ENCODE measurements around the gene MTAP. TPM values are rescaled to one million over a fixed set of nuclear protein-coding genes. Genes with fewer than 3 reads are reported as not detected.

Gene MTAP
- total RNA-seq, 1 experiment from 2014 or later: not detected

- no peaks in the 10 kb centered on the region for H3K36me3 Mint-ChIP-seq (ENCODE audit: insufficient read depth, unreplicated experiment)
- CTCF ChIA-PET: no interaction called here
- no peak overlapping the region for H3K27ac Mint-ChIP-seq (ENCODE audit: low read depth, unreplicated experiment)
Observed at GRCh38 chr9:21883642-21884041, 81.2 kb downstream of the MTAP start.

GRCh38 chr9:21889673-21890072 lies 87.2 kb downstream of the MTAP start:
- BruUV-seq (replicated peaks): no TSS peak
- no peak for DNase-seq (ENCODE audit: unreplicated experiment)
- POLR2A ChIA-PET: no interaction called here
- Mint-ChIP-seq H3K27ac (ENCODE audit: low read depth, unreplicated experiment) (no peak overlapping the region), H3K4me1 (ENCODE audit: insufficient read depth, unreplicated experiment) (no peaks in the 10 kb centered on the region), H3K27me3 (ENCODE audit: insufficient read depth, unreplicated experiment) (no peaks in the 10 kb centered on the region), H3K9me3 (ENCODE audit: unreplicated experiment) (no peaks in the 10 kb centered on the region), H3K36me3 (ENCODE audit: insufficient read depth, unreplicated experiment) (no peaks in the 10 kb centered on the region), H3K4me3 (ENCODE audit: unreplicated experiment) (no peak overlapping the region)
- CTCF ChIA-PET: no interaction called here
- intact Hi-C loops (cut with micrococcal nuclease): no loop called here
- TF ChIP-seq CTCF (IDR thresholded peaks at IDR 0.05; ENCODE audit: unreplicated experiment): no peak

More at GRCh38 chr9:21883642-21884041, 81.2 kb downstream of the MTAP start:
- no TSS peak for BruUV-seq (replicated peaks)
- H3K4me1 Mint-ChIP-seq (ENCODE audit: insufficient read depth, unreplicated experiment): no peaks in the 10 kb centered on the region
- no peaks in the 10 kb centered on the region for H3K9me3 Mint-ChIP-seq (ENCODE audit: unreplicated experiment)
- H3K27me3 Mint-ChIP-seq (ENCODE audit: insufficient read depth, unreplicated experiment): no peaks in the 10 kb centered on the region
- no peak overlapping the region for H3K4me3 Mint-ChIP-seq (ENCODE audit: unreplicated experiment)
- POLR2A ChIA-PET: no interaction called here
- intact Hi-C loops (cut with micrococcal nuclease): no loop called here
- no peak for DNase-seq (ENCODE audit: unreplicated experiment)
- TF ChIP-seq CTCF (IDR thresholded peaks at IDR 0.05; ENCODE audit: unreplicated experiment): no peak

- no peak overlapping the region for H3K4me3 Mint-ChIP-seq (ENCODE audit: unreplicated experiment)
- no TSS peak for BruUV-seq (replicated peaks)
- H3K27ac Mint-ChIP-seq (ENCODE audit: low read depth, unreplicated experiment): no peak overlapping the region
- H3K27me3 Mint-ChIP-seq (ENCODE audit: insufficient read depth, unreplicated experiment): no peaks in the 10 kb centered on the region
- H3K9me3 Mint-ChIP-seq (ENCODE audit: unreplicated experiment): no peaks in the 10 kb centered on the region
- ChIA-PET POLR2A (no interaction called here), CTCF (no interaction called here)
- H3K4me1 Mint-ChIP-seq (ENCODE audit: insufficient read depth, unreplicated experiment): no peaks in the 10 kb centered on the region
- intact Hi-C loops (cut with micrococcal nuclease): no loop called here
- TF ChIP-seq CTCF (IDR thresholded peaks at IDR 0.05; ENCODE audit: unreplicated experiment): no peak
- DNase-seq (ENCODE audit: unreplicated experiment): no peak
- H3K36me3 Mint-ChIP-seq (ENCODE audit: insufficient read depth, unreplicated experiment): no peaks in the 10 kb centered on the region
Observed at GRCh38 chr9:21890696-21891095, 88.3 kb downstream of the MTAP start.

GRCh38 chr9:21901546-21901945 lies 99.1 kb downstream of the MTAP start:
- DNase-seq (ENCODE audit: unreplicated experiment): no peak
- Mint-ChIP-seq H3K4me3 (ENCODE audit: unreplicated experiment) (no peak overlapping the region), H3K27ac (ENCODE audit: low read depth, unreplicated experiment) (no peak overlapping the region), H3K27me3 (ENCODE audit: insufficient read depth, unreplicated experiment) (no peaks in the 10 kb centered on the region), H3K4me1 (ENCODE audit: insufficient read depth, unreplicated experiment) (no peaks in the 10 kb centered on the region), H3K36me3 (ENCODE audit: insufficient read depth, unreplicated experiment) (no peaks in the 10 kb centered on the region), H3K9me3 (ENCODE audit: unreplicated experiment) (no peaks in the 10 kb centered on the region)
- no TSS peak for BruUV-seq (replicated peaks)
- POLR2A ChIA-PET: no interaction called here
- intact Hi-C loops (cut with micrococcal nuclease): no loop called here
- TF ChIP-seq CTCF (IDR thresholded peaks at IDR 0.05; ENCODE audit: unreplicated experiment): no peak
- CTCF ChIA-PET: no interaction called here

All from MCF 10A (cell line).